ENCODE results near the gene CTR9. TPM values are rescaled to one million over a fixed set of nuclear protein-coding genes. Genes with fewer than 3 reads are reported as not detected.

Gene CTR9
- total and polyA plus RNA-seq, 9 of the 15 experiments (the other 6 are each of a cell fraction or from before 2014, with no cell fraction given) = 25.4 to 79.3 (median 47.3) TPM

DNA sequence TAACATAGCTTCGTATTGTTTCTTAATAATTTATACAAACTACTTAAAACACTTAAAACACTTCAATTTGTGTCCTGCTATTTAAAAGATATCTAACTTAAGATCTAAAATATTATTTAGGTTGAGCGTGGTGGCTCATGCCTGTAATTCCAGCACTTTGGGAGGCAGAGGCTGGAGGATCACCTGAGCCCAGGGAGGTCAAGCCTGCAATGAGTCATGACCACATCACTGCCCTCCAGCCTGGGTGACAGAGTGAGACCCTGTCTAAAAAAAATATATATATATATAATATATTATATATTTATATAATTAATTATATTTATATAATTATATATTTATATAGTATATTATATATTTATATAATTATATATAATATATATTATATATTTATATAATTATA lies 4.2 kb upstream of the CTR9 start:
- H3K27me3 ChIP-seq (ENCODE audit: control insufficient read depth in 2 of 2, insufficient read depth in 2 of 2, low read length in 2 of 2) = no peaks in the 10 kb centered on the region
- ChIA-PET CTCF (ENCODE audit: low intra/inter-chr PET ratio) (no interaction called here), POLR2A (no interaction called here)
- H3K9ac ChIP-seq (ENCODE audit: insufficient read depth in 1 of 2, low read depth in 2 of 2, low read length in 2 of 2) = no peak overlapping the region
- ATAC-seq (no peak), DNase-seq (ENCODE audit: extremely low read depth in 1 of 4, low spot score in 3 of 4) (peak in 1 of 4 experiments; percentile 46), FAIRE-seq (no peak)
- H3K36me3 ChIP-seq (ENCODE audit: control insufficient read depth, insufficient read depth, low read length) = no peaks in the 10 kb centered on the region
- 66% methylated on average over 2 of the region's 2 CpGs for WGBS (ENCODE audit: insufficient coverage, low coverage, missing lambda C conversion rate)
- H4K20me1 ChIP-seq (replicated peaks; ENCODE audit: control insufficient read depth, insufficient read depth, low read length) = no peaks in the 10 kb centered on the region
- no peak overlapping the region for H3K4me2 ChIP-seq (ENCODE audit: insufficient read depth, low read length)
- in situ Hi-C loops (cut with MboI) = loop anchor here (25.0 kb wide), 2 partner anchors 235 to 535 kb away; no protein-coding TSS in a partner anchor
- no peak overlapping the region; the same call in 1 of the 2 replicates for H2AFZ ChIP-seq (ENCODE audit: low read depth, low read length)
- H3K9me1 ChIP-seq (ENCODE audit: control insufficient read depth, insufficient read depth, low read length) = no peaks in the 10 kb centered on the region
- H3K4me3 ChIP-seq = no peak overlapping the region
- H3K79me2 ChIP-seq (ENCODE audit: control insufficient read depth, insufficient read depth, low read length) = peaks cover 8% of the 10 kb centered on the region
- H3K27ac ChIP-seq (ENCODE audit: extremely low read depth, low read depth, low read length) = no peak overlapping the region
- H3K9me3 ChIP-seq (replicated peaks; ENCODE audit: control insufficient read depth, insufficient read depth, low read depth, low read length) = no peaks in the 10 kb centered on the region
- intact Hi-C loops (cut with micrococcal nuclease) = no loop called here
- peaks cover 26 to 53% of the 10 kb centered on the region in 2 experiments for H3K4me1 ChIP-seq (replicated peaks in 1 of 2; ENCODE audit: control insufficient read depth in 2 of 2, insufficient read depth in 2 of 2, low read length in 2 of 2)
- BruUV-seq (replicated peaks) = no TSS peak
- no peak for TF ChIP-seq CAMTA2 (CRISPR knock-in tag; conservative IDR thresholded peaks at IDR 0.05)
- TF ChIP-seq HOXB6 (CRISPR knock-in tag; IDR thresholded peaks at IDR 0.05; ENCODE audit: borderline replicate concordance) = no peak
- 0 out of 2 replicates have a peak, but pooled peaks have one; percentile 27 for TF ChIP-seq FOSL1 (tag; conservative IDR thresholded peaks at IDR 0.05)
- TF ChIP-seq BDP1 (IDR thresholded peaks at IDR 0.05; ENCODE audit: insufficient read depth, insufficient read length) = no peak
- TF ChIP-seq, protein P1, sequence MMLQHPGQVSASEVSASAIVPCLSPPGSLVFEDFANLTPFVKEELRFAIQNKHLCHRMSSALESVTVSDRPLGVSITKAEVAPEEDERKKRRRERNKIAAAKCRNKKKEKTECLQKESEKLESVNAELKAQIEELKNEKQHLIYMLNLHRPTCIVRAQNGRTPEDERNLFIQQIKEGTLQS (IDR thresholded peaks at IDR 0.05) = peak; percentile 36; the same call in 1 of the 2 replicates
- TF ChIP-seq, protein P1 (CRISPR knock-in tag; conservative IDR thresholded peaks at IDR 0.05) = no peak
- no peak for TF ChIP-seq POLR3G (IDR thresholded peaks at IDR 0.05; ENCODE audit: extremely low read depth, insufficient read length, insufficient replicate concordance)
- peak; percentile 15; the same call in 1 of the 2 replicates for TF ChIP-seq JUND (IDR thresholded peaks at IDR 0.05; ENCODE audit: borderline replicate concordance, low read depth, low read length)
- TF ChIP-seq JUND (tag; IDR thresholded peaks at IDR 0.05; ENCODE audit: borderline replicate concordance, low read depth, low read length) = no peak
- TF ChIP-seq HDAC6 (IDR thresholded peaks at IDR 0.05; ENCODE audit: low read depth, low read length) = no peak
- no peak for TF ChIP-seq ILK (tag; IDR thresholded peaks at IDR 0.05; ENCODE audit: borderline replicate concordance, low read depth)
- TF ChIP-seq, protein P2, sequence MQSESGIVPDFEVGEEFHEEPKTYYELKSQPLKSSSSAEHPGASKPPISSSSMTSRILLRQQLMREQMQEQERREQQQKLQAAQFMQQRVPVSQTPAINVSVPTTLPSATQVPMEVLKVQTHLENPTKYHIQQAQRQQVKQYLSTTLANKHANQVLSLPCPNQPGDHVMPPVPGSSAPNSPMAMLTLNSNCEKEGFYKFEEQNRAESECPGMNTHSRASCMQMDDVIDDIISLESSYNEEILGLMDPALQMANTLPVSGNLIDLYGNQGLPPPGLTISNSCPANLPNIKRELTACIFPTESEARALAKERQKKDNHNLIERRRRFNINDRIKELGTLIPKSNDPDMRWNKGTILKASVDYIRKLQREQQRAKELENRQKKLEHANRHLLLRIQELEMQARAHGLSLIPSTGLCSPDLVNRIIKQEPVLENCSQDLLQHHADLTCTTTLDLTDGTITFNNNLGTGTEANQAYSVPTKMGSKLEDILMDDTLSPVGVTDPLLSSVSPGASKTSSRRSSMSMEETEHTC (IDR thresholded peaks at IDR 0.05) = no peak
- no peak for TF ChIP-seq TBL1XR1 (IDR thresholded peaks at IDR 0.05; ENCODE audit: low read length in 2 of 2)
- TF ChIP-seq, protein P3, sequence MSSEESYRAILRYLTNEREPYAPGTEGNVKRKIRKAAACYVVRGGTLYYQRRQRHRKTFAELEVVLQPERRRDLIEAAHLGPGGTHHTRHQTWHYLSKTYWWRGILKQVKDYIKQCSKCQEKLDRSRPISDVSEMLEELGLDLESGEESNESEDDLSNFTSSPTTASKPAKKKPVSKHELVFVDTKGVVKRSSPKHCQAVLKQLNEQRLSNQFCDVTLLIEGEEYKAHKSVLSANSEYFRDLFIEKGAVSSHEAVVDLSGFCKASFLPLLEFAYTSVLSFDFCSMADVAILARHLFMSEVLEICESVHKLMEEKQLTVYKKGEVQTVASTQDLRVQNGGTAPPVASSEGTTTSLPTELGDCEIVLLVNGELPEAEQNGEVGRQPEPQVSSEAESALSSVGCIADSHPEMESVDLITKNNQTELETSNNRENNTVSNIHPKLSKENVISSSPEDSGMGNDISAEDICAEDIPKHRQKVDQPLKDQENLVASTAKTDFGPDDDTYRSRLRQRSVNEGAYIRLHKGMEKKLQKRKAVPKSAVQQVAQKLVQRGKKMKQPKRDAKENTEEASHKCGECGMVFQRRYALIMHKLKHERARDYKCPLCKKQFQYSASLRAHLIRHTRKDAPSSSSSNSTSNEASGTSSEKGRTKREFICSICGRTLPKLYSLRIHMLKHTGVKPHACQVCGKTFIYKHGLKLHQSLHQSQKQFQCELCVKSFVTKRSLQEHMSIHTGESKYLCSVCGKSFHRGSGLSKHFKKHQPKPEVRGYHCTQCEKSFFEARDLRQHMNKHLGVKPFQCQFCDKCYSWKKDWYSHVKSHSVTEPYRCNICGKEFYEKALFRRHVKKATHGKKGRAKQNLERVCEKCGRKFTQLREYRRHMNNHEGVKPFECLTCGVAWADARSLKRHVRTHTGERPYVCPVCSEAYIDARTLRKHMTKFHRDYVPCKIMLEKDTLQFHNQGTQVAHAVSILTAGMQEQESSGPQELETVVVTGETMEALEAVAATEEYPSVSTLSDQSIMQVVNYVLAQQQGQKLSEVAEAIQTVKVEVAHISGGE (CRISPR knock-in tag; IDR thresholded peaks at IDR 0.05) = no peak
